NCI-H748 (cell line): ENCODE data around the gene BRIP1.
A peak's percentile ranks its signal among the peaks of the same experiment; 100 is the strongest.
"Not testable (repeated sequence)": the region's sequence is repeated elsewhere in the genome, so short reads cannot be mapped to it uniquely, and the experiment has no call there.

Source experiments
- DNase-seq: peaks from one replicate; lab custom pipeline; 2025; ENCODE audit not compliant: unreplicated experiment; lab: John Stamatoyannopoulos, UW

The BRIP1 gene

DNA sequence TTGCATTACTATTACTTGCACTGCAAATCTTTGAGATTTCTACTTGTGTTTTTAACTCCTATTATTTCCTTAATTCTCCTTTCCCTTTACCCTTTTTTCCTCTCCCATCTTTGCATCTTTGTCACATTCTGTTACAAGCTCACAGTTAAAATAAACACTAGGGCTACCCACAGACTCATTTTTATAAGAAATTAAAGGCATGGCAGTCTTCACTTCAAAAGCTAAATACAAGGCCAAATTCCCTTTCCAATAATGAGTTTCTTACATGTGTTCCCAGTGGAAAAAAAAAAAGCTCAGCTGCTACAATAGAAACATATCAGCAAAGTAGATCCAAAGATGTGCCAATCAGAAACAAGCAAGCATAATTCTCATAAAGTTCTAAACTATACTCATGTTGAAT, 3.7 kb upstream of the BRIP1 start:
- no peak for DNase-seq

DNA sequence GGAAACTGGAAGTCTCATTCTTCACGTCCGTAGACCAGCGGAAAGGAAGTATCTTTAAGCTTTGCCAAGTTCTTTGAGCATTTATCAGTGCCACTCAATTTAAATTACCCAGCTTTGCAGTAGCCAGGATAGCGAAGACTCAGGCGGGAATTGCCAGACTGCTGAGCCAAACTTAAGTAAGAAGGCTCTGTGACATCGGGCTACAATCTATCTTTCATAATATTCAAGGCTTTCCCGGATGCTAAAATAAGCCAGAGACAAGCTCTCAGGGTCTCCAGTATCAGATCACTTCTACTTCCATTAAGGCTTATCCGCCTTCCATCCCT, 436 bp upstream of the BRIP1 start:
- no peak for DNase-seq

DNA sequence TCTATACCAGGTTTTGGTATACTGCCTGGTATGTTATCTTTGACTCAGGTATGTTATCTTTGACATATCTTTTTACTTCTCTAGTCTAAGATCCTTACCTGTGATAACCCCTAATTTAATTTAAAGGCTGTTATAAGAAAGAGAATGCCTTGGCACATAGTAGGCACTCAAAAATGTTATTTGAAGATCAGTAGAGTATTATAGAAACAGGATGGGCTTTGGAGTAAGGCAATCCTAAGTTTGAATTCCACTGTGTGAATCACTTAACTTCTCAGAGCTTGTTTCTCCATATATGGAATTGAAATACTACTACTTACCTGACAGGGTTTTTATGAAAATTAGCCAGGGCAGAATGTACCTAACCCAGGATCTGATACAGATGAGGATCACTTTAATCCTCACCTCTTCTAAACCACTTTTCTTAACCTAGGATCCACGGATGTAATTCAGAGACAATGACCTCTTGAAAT, 1.2 kb downstream of the BRIP1 start:
- peak; percentile 7 for DNase-seq

DNA sequence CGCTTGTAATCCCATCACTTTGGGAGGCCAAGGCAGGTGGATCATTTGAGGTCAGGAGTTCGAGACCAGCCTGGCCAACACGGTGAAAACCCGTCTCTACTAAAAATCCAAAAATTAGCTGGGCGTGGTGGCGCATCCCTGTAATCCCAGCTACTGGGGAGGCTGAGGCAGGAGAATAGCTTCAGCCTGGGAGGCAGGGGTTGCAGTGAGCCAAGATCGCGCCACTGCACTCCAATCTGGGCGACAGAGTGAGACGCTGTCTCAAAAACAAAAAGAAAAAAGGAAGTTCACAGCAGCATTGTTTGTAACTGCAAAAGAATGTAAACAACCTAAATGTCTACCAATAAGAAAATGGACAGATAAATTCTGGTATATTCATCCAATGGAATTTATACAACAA, 2.9 kb downstream of the BRIP1 start:
- not testable (repeated sequence) for DNase-seq

DNA sequence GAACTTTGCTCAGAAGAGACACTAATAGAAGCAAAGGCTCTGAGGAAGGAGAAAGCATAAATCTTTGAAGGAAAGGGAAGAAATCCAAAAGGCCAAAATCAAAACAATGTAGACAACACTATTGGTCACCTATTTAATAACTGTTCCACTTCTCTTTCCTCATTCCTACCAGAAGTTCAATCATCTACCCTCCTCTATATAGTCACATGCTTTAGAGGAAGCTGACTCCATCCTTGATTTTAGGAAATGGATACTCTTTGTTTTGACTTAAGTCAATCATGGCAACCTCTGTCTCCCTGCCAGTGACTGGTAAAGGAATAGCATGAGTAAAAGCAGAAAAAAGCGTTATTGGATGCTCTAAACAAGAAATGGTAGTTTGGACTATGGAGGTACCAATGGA, 7.3 kb downstream of the BRIP1 start:
- no peak for DNase-seq

DNA sequence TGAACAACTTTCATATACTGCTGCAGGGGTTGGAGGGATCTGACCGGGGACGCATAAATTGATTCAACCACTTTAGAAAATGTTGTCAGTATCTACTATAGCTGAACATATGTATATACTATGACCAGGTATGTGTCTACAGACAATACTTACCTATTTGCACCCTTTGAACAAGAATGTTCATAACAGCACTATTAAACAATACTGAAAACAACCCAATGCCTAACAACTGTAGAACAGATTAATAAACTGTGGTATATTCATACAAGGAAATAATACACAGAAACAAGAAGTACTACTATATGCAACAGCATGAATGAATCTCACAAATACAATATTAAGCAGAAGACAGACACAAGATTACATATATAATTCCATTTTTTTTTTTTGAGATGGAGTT, 10.5 kb downstream of the BRIP1 start:
- no peak for DNase-seq

DNA sequence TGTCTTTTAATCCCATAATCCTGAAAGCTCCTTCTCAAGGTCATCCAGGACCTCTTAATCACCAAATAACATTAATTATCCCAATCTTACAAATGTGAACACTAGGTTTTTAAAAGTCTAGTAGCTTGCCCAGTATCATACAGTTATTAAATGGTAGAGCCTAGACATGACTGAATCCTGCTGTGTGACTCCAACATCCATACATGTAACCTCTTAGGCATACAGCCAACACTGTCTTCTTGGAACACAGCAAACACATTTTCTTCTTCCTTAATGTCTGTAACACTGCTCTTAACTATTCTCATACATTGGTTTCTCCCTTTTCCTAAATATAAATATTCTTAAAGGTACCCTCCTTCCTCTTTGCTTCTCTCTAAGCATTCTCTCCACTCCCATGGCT, 13.7 kb downstream of the BRIP1 start:
- no peak for DNase-seq

DNA sequence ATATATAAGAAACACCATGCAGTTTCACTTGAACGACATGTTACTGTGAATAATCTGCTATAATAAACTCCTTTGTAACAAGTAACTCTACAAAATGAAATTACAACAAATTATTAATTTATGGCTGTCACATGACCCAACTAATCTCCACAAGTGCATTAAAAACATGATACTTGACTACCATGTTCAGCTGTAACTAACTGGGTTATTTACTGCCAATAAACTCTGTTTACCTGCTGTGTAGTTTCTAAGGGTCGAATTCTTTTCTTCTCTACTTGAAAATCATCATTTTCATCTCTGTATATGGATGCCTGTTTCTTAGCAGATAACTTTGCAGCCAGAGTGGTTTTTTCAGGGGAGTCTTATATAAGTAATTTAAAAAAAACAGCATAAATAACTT, 14.4 kb downstream of the BRIP1 start:
- DNase-seq, result no peak

DNA sequence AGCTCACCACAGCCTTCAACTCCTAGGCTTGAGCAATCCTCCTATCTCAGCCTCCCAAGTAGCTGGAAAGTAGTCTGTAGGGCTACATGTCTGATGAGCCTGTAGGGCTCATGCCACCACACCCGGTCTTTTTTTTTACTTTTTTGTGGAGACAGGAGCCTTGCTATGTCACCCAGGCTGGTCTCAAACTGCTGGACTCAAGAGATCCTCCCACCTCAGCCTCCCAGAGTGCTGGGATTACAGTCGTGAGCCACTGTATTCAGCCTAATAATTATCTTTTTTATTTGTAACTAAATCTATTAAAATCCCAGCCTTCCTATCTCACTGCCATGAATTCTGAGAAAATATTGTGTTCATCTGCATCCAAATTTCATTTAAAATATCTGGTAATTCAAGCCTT, 15.1 kb downstream of the BRIP1 start:
- no peak for DNase-seq

DNA sequence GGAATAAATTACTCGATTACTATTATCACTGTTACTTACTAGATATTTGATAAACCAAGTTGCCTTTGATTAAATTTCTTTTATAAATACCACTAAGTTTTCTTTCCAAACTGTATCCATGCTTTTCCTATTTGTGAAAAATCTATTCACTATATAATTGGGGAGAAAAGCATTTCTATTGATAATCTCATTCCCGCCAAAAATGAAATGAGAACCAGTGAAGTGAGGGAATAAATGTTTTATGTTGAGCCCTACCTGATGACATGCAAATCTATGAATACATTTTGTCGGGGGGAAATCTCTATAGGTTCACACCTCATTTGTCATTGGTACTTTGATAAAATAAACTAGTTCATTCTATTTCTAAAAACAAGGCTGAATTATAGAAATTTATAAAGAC, 15.7 kb downstream of the BRIP1 start:
- DNase-seq, result no peak

DNA sequence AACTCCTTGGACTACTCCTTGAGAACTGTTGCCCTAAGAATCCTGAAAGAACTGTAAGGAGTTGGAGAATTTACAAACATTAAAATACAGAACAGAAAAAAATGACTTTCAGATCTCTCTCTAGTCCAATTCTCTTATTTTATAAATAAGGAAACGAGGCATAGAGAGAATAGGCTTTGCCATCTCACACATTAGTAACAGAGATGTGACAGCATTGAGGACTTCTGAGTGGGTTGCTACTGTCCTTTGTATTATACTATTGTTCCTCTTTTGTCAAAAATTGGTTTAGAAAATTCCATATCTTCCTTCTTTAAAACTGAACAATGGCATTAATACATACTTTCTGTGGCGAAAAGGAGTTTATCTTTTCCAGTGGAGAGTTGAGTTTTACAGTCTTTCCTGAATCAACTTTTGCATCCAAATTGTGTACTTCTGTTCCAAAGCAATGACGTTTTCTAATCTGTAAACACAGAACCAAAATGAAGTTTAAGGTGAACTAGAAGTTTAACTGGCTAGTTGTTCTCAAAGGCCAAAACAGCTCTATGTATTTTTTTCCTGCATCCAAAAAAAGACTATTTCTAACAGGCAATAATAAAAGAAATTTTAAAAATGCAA, 16.5 kb downstream of the BRIP1 start:
- DNase-seq, result no peak

DNA sequence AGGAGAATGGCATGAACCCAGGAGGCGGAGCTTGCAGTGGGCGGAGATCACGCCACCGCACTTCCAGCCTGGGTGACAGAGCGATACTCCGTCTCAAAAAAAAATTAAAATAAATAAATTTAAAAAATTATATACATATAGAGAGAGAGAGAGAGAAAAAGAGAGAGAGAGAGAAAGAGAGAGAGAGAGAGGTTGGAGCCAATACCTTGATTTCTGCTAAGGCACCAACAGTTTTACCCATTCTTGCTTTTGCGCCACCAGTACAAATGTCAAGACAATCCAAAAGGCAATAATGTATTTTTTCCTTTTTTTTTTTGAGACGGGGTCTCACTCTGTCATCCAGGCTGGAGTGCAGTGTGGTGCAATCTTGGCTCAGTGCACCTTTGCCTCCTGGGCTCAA, 17.2 kb downstream of the BRIP1 start:
- DNase-seq, result no peak

DNA sequence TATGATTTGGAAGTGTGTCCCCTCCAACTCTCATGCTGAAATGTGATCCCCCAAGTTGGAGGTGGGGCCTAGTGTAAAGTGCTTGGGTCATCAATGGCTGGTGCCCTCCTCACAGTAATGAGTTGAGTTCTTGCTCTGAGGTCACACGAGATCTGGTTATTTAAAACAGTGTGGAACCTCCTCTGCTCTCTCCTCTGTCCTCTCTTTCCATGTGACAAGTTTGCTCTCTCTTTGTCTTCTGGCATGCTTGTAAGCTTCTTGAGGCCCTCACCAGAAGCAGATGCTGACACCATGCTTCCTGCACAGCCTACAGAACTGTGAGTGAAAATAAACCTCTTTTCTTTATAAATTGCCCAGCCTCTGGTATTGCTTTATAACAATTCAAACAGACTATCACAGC, 19.9 kb downstream of the BRIP1 start:
- DNase-seq, result no peak

DNA sequence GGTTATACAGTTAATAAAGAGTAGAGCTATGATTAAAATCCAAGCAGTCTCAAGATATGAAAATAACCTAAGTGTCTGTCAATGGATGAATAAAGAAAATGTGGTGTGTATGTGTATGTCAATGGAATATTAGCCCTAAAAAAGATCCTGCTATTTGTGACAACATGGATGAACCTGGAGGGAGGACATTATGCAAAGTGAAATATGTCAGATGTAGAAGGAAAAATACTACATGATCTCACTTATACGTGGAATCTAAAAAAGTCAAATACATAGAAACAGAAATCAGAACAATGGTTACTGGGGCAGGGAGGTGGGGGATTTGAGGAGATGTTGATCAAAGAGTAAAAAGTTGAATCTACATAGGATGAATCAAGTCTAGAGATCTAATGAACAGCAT, 20.4 kb downstream of the BRIP1 start:
- DNase-seq, result no peak

DNA sequence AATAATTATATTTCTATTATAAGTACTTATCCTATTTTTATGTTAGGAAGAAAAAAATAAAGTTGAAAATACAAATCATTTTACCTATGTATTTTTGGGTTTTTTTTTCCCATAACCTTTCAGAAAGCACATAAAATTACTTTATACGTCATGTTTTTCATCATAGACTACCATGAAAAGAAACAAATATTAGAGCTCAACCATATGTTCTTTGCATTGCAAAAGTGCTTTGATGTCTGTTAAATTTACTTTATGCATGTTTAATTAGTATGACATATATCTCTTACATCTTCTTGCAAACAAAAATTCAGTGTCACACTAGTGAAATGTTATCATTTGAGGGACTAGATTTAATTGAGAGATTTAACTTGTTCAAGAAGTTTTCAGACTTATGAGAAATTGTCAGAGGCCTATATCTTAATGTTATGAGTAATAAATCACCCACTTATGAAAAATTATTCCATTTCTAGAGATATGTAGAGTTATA, 24.0 kb downstream of the BRIP1 start:
- DNase-seq, result no peak

DNA sequence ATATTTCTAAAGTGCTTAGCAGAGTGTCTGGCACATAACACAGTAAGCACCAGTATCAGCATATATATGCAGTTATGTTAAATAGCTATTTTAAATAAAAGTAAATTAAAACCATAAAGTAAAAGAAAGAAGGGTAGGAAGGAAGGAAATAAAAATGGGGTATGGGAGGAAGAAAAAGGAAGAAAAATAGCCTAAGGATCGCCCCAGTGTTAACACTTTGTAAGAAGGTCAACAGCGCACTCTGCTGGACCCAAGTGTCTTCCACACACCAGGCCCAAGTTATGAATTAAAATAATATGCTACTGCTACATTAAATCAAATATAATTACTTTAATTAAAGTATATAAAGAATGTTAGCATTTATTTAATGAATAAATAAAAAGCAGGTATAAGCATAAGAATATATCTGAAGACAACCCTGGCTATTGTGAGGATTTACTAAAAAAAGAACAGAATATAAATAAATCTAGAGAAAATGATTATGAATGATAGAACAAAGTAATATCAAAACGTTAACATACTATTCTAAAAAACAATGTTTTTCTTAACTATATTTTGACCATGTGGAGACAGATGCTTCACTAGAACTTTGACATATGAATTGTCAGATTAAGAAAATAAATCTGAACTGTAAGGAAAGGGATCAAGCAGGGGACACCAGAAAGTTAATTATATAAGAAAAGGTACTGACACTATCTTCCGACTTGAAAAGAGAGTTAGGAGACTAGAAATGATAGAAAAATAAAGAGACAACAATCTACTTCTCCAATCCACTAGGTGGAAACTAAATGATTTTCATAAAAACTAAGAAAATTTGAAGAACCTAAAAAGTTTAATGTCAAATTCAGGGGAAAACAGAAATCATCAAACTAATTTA, 25.9 kb downstream of the BRIP1 start:
- DNase-seq, result peak; percentile 59

DNA sequence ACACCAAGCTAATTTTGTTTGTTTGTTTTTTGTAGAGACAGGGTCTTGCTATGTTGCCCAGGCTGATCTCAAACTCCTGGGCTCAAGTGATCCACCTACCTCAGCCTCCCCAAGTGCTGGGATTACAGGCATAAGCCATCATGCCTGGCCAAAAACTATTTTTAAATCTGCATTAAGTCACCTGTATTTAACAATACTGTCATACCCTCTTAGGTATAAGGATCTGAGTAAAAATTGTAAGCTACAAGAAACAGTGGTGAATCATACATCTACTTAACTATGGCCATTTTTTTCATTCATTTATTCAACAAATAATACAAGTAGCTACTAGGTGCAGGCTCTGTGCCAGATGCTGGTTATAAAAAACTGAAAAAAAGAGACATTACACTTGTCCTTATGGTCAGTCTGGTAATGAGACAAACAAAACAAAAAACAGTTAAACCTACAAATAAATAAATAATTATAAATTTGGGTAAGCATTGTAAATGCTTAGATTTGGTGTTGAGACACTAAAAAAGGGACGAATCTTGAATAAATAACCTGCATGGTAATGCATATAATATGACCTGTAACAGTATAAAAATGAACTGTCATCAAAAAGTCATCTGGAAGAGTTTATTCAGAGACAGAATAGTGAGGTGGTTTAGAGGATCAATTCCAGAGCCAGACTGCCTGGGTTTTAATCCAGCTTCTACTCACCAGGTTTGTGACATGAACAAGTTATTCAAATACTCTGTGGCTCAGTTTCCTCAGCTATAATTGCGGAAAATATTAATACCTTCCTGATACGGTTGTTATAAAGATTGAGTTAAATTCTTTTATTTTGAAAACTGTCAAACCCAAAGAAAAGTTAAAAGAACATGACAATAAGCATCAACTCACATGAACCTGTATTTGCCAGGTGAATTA, 26.8 kb downstream of the BRIP1 start:
- DNase-seq, result no peak

DNA sequence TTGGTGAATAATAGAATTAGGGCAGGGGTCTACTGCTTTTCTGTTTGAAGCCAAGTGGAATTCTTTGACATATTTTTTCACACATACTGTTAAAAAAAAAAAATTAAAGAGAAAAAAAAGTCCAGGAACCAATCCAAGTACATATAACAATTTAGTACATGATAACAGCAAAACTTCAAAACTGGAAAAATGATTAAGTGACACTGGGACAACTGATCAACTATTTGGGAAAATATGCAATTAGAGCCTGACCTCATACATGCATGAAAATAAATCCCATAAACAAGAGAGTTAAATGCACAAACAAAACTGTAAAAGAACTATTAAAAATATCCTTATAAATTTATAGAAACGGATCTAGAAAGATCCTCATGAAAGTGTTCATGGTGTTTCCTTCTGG, 27.7 kb downstream of the BRIP1 start:
- DNase-seq, result no peak

DNA sequence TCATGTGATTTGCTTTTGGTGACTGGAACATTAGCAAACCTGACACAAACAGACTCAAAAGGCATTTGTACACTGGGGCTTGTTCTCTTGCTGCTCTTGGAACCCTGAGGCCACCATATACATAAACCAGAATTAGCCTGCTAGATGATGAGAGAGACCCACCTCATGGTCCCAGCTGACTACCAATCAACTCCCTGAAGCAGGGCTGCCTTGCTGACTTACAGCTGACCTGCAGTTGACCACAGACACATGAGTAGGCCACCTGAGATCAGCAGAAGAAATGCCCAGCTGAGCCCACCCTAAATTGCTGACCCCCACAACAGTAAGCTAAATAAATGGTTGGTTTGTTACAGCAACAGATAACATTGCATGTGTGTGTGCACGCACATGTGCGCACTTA, 28.7 kb downstream of the BRIP1 start:
- DNase-seq, result no peak

DNA sequence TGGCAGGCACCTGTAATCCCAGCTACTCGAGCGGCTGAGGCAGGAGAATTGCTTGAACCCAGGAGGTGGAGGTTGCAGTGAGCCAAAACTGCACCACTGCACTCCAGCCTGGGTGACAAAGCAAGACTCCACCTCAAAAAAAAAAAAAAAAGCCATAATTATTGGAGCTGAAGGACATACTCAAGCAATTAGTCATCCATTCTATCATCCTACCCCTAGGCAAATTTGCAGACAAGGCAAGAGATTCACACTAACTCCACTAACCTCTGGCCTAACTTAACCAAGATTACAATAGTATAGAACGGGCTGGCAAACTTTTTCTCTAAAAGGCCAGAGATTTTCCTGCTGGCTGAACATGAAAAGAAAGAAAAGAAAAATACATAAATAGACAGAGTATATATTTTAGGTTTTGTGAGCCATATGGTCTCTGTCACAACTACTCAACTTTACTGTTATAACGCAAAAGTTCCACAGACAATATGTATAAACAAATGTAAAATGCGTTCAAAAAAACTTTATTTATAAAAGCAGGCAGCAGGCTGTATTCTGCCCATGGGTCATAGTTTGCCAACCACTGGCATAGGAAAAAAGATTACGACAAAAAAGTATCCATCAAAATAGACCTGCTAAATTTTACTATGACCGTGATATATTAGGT, 29.7 kb downstream of the BRIP1 start:
- DNase-seq, result no peak

DNA sequence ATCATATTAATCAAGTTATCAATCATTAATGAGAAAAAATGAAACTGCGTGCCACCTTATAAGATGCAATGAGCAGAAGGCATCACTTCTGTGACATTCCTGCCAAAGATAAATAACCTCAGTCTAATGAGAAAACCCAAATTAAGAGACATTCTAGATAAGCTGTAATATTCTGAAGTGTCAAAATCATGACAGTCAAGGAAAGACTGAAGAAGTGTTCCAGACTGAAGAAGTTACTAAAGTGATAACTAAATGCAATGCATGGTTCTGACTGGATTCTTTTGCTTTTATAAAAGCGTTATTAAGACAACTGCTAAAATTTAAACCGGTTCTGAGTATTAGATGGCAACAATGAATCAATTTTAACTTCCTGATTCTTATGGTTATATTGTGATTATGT, 30.9 kb downstream of the BRIP1 start:
- DNase-seq, result no peak
